GM12865 (cell line): Measurements from ENCODE around the gene MILR1.
"Not testable (repeated sequence)": the region's sequence is repeated elsewhere in the genome, so short reads cannot be mapped to it uniquely, and the experiment has no call there.

Experiments used
- DNase-seq: peaks from one replicate; pipeline ENCODE4 v3.0.0; 2010; ENCODE audit warnings: low read depth
- H3K4me3 ChIP-seq: 2 replicates; pipeline ENCODE4 v1.5.1; 2011; ENCODE audit warnings: mild to moderate bottlenecking, low read depth, low read length, control low read depth
- TF ChIP-seq, protein P1 (sequence below): IDR thresholded peaks from 2 replicates; pipeline ENCODE4 v1.5.1; 2011; ENCODE audit warnings: low read length, control low read depth, low read depth, inconsistent platforms; ENCODE audit not compliant: insufficient read depth; ENCODE audit errors: missing control alignments

Gene MILR1

DNA sequence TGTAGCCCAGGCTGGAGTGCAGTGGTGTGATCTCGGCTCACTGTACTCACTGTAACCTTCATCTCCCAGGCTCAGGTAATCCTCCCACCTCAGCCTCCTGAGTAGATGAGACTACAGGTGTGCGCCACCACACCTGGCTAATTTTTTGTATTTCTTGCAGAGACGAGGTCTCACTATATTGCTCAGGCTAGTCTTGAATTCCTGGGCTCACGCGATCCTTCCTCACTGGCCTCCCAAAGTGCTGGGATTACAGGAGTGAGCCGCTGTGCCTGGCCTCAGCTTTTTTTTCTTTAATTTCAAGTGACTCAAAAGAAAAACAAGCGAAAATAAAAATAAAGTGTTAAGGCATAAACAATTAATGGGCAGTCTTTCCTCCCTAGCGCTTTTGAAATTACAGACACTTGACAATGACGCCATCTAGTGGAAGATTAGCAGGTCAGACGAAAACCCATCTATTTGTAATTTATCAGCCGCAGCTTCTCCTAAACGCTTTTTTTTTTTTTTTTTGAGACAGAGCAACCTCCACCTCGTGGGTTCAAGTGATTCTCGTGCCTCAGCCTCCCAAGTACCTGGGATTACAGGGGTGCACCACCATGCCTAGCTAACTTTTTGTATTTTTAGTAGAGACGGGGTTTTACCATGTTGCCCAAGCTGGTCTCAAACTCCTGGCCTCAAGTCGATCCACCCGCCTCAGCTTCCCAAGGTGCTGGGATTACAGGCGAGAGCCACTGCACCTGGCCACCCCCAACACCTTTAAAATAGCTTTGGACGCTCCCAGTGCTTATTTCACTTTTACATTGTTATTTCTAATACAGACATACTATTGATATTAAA, 30.2 kb upstream of the MILR1 start:
- H3K4me3 ChIP-seq = no peak overlapping the region
- TF ChIP-seq, protein P1, sequence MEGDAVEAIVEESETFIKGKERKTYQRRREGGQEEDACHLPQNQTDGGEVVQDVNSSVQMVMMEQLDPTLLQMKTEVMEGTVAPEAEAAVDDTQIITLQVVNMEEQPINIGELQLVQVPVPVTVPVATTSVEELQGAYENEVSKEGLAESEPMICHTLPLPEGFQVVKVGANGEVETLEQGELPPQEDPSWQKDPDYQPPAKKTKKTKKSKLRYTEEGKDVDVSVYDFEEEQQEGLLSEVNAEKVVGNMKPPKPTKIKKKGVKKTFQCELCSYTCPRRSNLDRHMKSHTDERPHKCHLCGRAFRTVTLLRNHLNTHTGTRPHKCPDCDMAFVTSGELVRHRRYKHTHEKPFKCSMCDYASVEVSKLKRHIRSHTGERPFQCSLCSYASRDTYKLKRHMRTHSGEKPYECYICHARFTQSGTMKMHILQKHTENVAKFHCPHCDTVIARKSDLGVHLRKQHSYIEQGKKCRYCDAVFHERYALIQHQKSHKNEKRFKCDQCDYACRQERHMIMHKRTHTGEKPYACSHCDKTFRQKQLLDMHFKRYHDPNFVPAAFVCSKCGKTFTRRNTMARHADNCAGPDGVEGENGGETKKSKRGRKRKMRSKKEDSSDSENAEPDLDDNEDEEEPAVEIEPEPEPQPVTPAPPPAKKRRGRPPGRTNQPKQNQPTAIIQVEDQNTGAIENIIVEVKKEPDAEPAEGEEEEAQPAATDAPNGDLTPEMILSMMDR = peak; percentile 59
- DNase-seq = peak; percentile 70

DNA sequence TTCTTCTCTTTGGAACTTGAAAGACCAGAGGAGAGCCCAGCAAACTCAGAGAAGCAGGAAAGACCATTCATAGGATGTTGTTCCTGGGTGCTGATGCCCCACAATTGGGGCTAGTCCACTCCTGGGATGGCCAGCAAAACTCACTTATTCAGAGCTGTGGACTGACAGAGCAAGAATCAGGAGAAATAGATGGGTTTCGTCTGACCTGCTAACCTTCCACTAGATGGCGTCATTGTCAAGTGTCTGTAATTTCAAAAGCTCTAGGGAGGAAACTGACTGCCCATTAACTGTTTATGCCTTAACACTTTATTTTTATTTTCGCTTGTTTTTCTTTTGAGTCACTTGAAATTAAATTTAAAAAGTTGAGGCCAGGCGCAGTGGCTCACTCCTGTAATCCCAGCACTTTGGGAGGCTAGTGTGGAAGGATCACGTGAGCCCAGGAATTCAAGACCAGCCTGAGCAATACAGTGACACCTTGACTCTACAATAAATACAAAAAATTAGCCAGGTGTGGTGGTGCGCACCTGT, 28.7 kb upstream of the MILR1 start:
- TF ChIP-seq, protein P1 = peak; percentile 65
- DNase-seq = peak; percentile 79
- no peak overlapping the region for H3K4me3 ChIP-seq

DNA sequence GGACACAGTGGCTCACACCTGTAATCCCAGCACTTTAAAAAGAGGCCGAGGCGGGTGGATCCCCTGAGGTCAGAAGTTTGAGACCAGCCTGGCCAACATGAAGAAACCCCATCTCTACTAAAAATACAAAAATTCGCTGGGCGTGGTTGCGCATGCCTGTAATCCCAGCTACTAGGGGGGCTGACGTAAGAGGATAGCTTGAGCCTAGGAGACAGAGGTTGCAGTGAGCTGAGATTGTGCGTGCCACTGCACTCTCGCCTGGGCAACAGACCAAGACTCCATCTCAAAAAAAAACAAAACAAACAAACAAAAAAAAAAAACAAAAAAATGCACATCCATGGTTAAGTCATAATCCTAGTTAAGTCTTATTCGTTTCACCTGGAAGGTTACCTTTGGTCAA, 26.8 kb upstream of the MILR1 start:
- H3K4me3 ChIP-seq, DNase-seq: not testable (repeated sequence)

- no peak for DNase-seq
- TF ChIP-seq, protein P1 = no peak
- H3K4me3 ChIP-seq = no peak overlapping the region
Measured at GRCh38 chr17:64423881-64424280, 25.0 kb upstream of the MILR1 start.

DNA sequence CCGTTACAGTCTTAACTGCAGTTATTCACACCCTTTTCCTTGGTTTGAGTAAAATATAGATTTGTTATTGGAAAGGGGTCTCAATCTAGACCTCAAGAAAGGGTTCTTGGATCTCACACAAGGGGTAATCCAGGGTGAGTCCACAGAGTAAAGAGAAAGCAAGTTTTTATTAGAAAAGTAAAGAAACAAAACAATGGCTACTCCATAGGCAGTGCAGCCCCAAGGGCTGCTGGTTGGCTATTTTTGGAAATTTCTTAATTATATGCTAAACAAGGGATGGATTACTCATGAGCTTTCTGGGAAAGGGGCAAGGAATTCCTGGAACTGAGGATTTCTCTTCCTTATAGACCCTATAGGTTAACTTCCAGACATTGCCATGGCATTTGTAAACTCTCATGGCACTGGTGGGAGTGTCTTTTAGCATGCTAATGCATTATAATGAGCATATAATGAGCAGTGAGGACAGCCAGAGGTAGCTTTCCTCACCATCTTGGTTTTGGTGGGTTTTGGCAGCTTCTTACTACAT, 24.5 kb upstream of the MILR1 start:
- no peak overlapping the region for H3K4me3 ChIP-seq
- DNase-seq = no peak
- TF ChIP-seq, protein P1 = no peak

GRCh38 chr17:64425191-64425590, 23.7 kb upstream of the MILR1 start:
- H3K4me3 ChIP-seq = no peak overlapping the region
- DNase-seq = no peak
- TF ChIP-seq, protein P1 = no peak

GRCh38 chr17:64426596-64426995, 22.3 kb upstream of the MILR1 start:
- TF ChIP-seq, protein P1 = no peak
- no peak overlapping the region for H3K4me3 ChIP-seq
- DNase-seq = no peak
